GM12878 (cell line): Measurements from ENCODE around the gene WIPF2. TPM values are rescaled to one million over a fixed set of nuclear protein-coding genes. Genes with fewer than 3 reads are reported as not detected.

Source experiments
- ATAC-seq: fragments of 200-7000 bp; cut with Tn5 transposase; 3 replicates; pipeline ENCODE4 v1.9.1; 2020; ENCODE audit warnings: mild to moderate bottlenecking, moderate library complexity
- BruUV-seq: library from RNA; stranded (reverse); fragments of 400-500 nt; replicated peaks from 2 replicates; lab custom pipeline; 2021; lab: Mats Ljungman, UMichigan
- CTCF ChIA-PET: fragments of 300-600 bp; sonication (Branson Sonifier 250); formaldehyde crosslinking; extraction: SDS; loops from one replicate; lab custom pipeline; 2021; ENCODE audit warnings: inconsistent platforms; lab: Yijun Ruan, JAX
- POLR2A ChIA-PET: fragments of 350-600 bp; formaldehyde crosslinking; extraction: SDS; loops from one replicate; lab custom pipeline; 2021; ENCODE audit warnings: inconsistent platforms; lab: Charles Lee
- RAD21 ChIA-PET: fragments of 300-600 bp; sonication (Branson Sonifier 250); formaldehyde crosslinking; loops from one replicate; lab custom pipeline; 2023; ENCODE audit warnings: antibody characterized with exemption; ENCODE audit not compliant: unreplicated experiment; lab: Charles Lee
- SMC1A ChIA-PET: fragments of 300-600 bp; sonication (Branson Sonifier 250); formaldehyde crosslinking; loops from one replicate; lab custom pipeline; 2023; ENCODE audit not compliant: unreplicated experiment, uncharacterized antibody; lab: Charles Lee
- DNase-seq: peaks from one replicate; pipeline ENCODE4 v3.0.0-alpha.2; 2011; ENCODE audit warnings: low read depth, low spot score
- FAIRE-seq: peaks from 3 replicates; lab custom pipeline; 2011; peaks lifted over from hg19 to GRCh38; lab: Jason Lieb, UNC
- H2AFZ ChIP-seq: 2 replicates; pipeline ENCODE4 v1.6.0; 2011; ENCODE audit warnings: low read depth, low read length, control low read depth; ENCODE audit not compliant: control insufficient read depth
- H3K27ac ChIP-seq: 2 replicates; pipeline ENCODE4 v1.5.1; 2011; ENCODE audit warnings: control low read depth; ENCODE audit not compliant: control insufficient read depth, insufficient read depth
- H3K27me3 ChIP-seq, 2 experiments: replicated peaks in 1 of 2; 2 replicates each; pipeline versions ENCODE4 v1.6.0 to v1.6.1; 2011; ENCODE audit warnings: low read length in 1 of 2; ENCODE audit not compliant: control insufficient read depth in 2 of 2, insufficient read depth in 2 of 2
- H3K36me3 ChIP-seq, 2 experiments: 2 replicates each; pipeline ENCODE4 v1.5.1; 2011; ENCODE audit warnings: low read length in 1 of 2; ENCODE audit not compliant: control insufficient read depth in 2 of 2, insufficient read depth in 2 of 2
- H3K4me1 ChIP-seq: 2 replicates; pipeline ENCODE4 v1.6.1; 2011; ENCODE audit warnings: mild to moderate bottlenecking, low read length, moderate library complexity, mixed read lengths; ENCODE audit not compliant: control insufficient read depth, insufficient read depth
- H3K4me2 ChIP-seq: 2 replicates; pipeline ENCODE4 v1.6.0; 2011; ENCODE audit warnings: control low read depth; ENCODE audit not compliant: control insufficient read depth, insufficient read depth
- H3K4me3 ChIP-seq: fragments of 200-600 bp; sonication (generic); 2 replicates; pipeline ENCODE4 v1.5.1; 2016
- H3K79me2 ChIP-seq: 2 replicates; pipeline ENCODE4 v1.6.0; 2011; ENCODE audit warnings: low read length; ENCODE audit not compliant: control insufficient read depth, insufficient read depth
- H3K9ac ChIP-seq: 2 replicates; pipeline ENCODE4 v1.8.0; 2011; ENCODE audit warnings: low read length, control low read depth, mixed read lengths; ENCODE audit not compliant: control insufficient read depth, insufficient read depth
- H3K9me3 ChIP-seq: replicated peaks from 3 replicates; pipeline ENCODE4 v1.5.1; 2011; ENCODE audit warnings: mild to moderate bottlenecking, low read length; ENCODE audit not compliant: control insufficient read depth, insufficient read depth
- H4K20me1 ChIP-seq: 2 replicates; pipeline ENCODE4 v1.6.0; 2011; ENCODE audit not compliant: control insufficient read depth, insufficient read depth
- GABPA ChIP-seq: IDR thresholded peaks from 2 replicates; pipeline ENCODE4 v1.6.1; 2014; ENCODE audit warnings: antibody characterized with exemption, low read depth, mild to moderate bottlenecking, inconsistent platforms
- HDGF ChIP-seq: fragments of 450-650 bp; IDR thresholded peaks from 2 replicates; pipeline ENCODE4 v1.6.1; 2016; ENCODE audit warnings: antibody characterized with exemption
- LARP7 ChIP-seq: fragments of 450-650 bp; IDR thresholded peaks from 2 replicates; pipeline ENCODE4 v1.6.1; 2017; ENCODE audit warnings: mild to moderate bottlenecking
- MTA3 ChIP-seq: IDR thresholded peaks from 2 replicates; pipeline ENCODE4 v1.6.1; 2012; ENCODE audit warnings: low read length, inconsistent platforms, borderline replicate concordance
- MXI1 ChIP-seq: fragments of 150-350 bp; IDR thresholded peaks from 2 replicates; pipeline ENCODE4 v1.6.1; 2011; ENCODE audit warnings: low read depth, mild to moderate bottlenecking, inconsistent platforms, low read length, improper control_type of control experiment
- NR2C2 ChIP-seq: IDR thresholded peaks from 2 replicates; pipeline ENCODE4 v1.6.1; 2011; ENCODE audit warnings: borderline replicate concordance, low read depth; ENCODE audit not compliant: control insufficient read depth, insufficient read length
- RAD51 ChIP-seq: fragments of 450-650 bp; IDR thresholded peaks from 2 replicates; pipeline ENCODE4 v1.6.1; 2016; ENCODE audit warnings: moderate library complexity, mild to moderate bottlenecking, inconsistent platforms
- SPI1 ChIP-seq: IDR thresholded peaks from 2 replicates; pipeline ENCODE4 v1.6.1; 2011; ENCODE audit warnings: low read depth, mild to moderate bottlenecking, low read length, moderate library complexity, borderline replicate concordance; ENCODE audit not compliant: insufficient read depth
- STAT3 ChIP-seq: IDR thresholded peaks from 2 replicates; pipeline ENCODE4 v1.6.1; 2011; ENCODE audit warnings: low read depth, low read length, improper control_type of control experiment
- WRNIP1 ChIP-seq: IDR thresholded peaks from 2 replicates; pipeline ENCODE4 v1.6.1; 2011; ENCODE audit warnings: low read depth, low read length, improper control_type of control experiment, borderline replicate concordance
- ZNF217 ChIP-seq: fragments of 450-650 bp; IDR thresholded peaks from 2 replicates; pipeline ENCODE4 v1.6.1; 2017; ENCODE audit warnings: antibody characterized with exemption, mild to moderate bottlenecking
- ZSCAN29 ChIP-seq: fragments of 450-650 bp; IDR thresholded peaks from 2 replicates; pipeline ENCODE4 v1.6.1; 2017; ENCODE audit warnings: mild to moderate bottlenecking, moderate library complexity
- WGBS: methylation state at CpG from one replicate; pipeline ENCODE4 v1.1.6; 2016; ENCODE audit warnings: low lambda C conversion rate; ENCODE audit not compliant: insufficient replicate concordance, insufficient coverage; ENCODE audit errors: missing lambda C conversion rate; 5-methylcytosine and 5-hydroxymethylcytosine counted together
- in situ Hi-C: fragments of 300-500 bp; cut with MboI; formaldehyde crosslinking; loops from 9 replicates; pipeline ENCODE4 v1.14.3; 2018; ENCODE audit warnings: mixed read lengths
- intact Hi-C: fragments of 100-400 bp; cut with micrococcal nuclease; formaldehyde crosslinking; loops from one replicate; pipeline ENCODE4 v1.14.2; 2022; ENCODE audit not compliant: unreplicated experiment
- polyA plus RNA-seq, 11 experiments: library from polyadenylated mRNA; depleted of rRNA in 4 of 11; unstranded in 6 of 11; stranded (reverse) in 5 of 11; fragments of >200 nt; fragmentation: Nextera tagmentation in 4 of 11; fragmentation: Illumina TruSeq in 1 of 11; extraction: Ambion mirVana in 4 of 11; extraction: Trizol in 1 of 11; gene quantifications; 1 replicate in 1 of 11; 2 replicates in 10 of 11; pipeline versions ENCODE4 v1.2.1 to v1.2.3, GENCODE V29; 2011 to 2016; ENCODE audit warnings: inconsistent platforms in 2 of 11, missing spikeins in 2 of 11, low read depth in 1 of 11
- total RNA-seq, 4 experiments: library from RNA; depleted of rRNA in 3 of 4; stranded (reverse); fragments of >200 nt in 3 of 4; fragmentation: Illumina TruSeq in 1 of 4; extraction: Trizol in 1 of 4; gene quantifications; 2 replicates each; pipeline versions ENCODE4 v1.2.1 to v1.2.3, GENCODE V29; 2013 to 2021
- TF ChIP-seq, protein P1 (sequence below): fragments of 450-650 bp; formaldehyde crosslinking; IDR thresholded peaks from 2 replicates; pipeline ENCODE4 v1.4.0; 2022; ENCODE audit warnings: mild to moderate bottlenecking, moderate library complexity
- TF ChIP-seq, protein P2 (sequence below): fragments of 450-650 bp; IDR thresholded peaks from 2 replicates; pipeline ENCODE4 v1.6.1; 2016; ENCODE audit warnings: mild to moderate bottlenecking
- TF ChIP-seq, protein P3 (sequence below): IDR thresholded peaks from 2 replicates; pipeline ENCODE4 v1.6.1; 2012; ENCODE audit warnings: mild to moderate bottlenecking, low read depth, low read length

Gene WIPF2
- total and polyA plus RNA-seq, 10 of the 15 experiments (the other 5 are each of a cell fraction or from before 2014, with no cell fraction given) = 4.2 to 20.8 (median 7.1) TPM

DNA sequence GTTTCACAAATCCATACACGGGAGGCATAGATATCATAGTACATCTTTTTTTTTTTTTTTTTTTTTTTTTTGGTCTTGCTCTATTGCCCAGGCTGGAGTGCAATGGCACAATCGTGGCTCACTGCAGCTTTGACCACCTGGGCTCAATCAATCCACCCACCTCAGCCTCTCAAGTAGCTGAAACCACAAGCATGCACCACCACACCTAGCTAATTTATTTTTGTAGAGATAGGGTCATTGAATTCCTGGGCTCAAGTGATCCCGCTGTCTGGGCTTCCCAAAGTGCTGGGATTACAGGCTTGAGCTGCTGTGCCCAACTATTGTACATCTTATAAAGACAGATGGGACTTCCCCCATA, 45.3 kb upstream of the WIPF2 start:
- SMC1A ChIA-PET = interaction anchor here (1.0 to 5.1 kb wide), 2 partner anchors 34 to 61 kb away, joined by 3 to 35 read pairs; partner anchors contain the start of gene CASC3
- intact Hi-C loops = no loop called here

More for the DNA sequence above, 45.3 kb upstream of the WIPF2 start:
- no peaks in the 10 kb centered on the region for H3K79me2 ChIP-seq
- H2AFZ ChIP-seq = no peak overlapping the region
- peaks cover 4% of the 10 kb centered on the region for H3K4me1 ChIP-seq
- DNase-seq = no peak
- TF ChIP-seq, protein P1, sequence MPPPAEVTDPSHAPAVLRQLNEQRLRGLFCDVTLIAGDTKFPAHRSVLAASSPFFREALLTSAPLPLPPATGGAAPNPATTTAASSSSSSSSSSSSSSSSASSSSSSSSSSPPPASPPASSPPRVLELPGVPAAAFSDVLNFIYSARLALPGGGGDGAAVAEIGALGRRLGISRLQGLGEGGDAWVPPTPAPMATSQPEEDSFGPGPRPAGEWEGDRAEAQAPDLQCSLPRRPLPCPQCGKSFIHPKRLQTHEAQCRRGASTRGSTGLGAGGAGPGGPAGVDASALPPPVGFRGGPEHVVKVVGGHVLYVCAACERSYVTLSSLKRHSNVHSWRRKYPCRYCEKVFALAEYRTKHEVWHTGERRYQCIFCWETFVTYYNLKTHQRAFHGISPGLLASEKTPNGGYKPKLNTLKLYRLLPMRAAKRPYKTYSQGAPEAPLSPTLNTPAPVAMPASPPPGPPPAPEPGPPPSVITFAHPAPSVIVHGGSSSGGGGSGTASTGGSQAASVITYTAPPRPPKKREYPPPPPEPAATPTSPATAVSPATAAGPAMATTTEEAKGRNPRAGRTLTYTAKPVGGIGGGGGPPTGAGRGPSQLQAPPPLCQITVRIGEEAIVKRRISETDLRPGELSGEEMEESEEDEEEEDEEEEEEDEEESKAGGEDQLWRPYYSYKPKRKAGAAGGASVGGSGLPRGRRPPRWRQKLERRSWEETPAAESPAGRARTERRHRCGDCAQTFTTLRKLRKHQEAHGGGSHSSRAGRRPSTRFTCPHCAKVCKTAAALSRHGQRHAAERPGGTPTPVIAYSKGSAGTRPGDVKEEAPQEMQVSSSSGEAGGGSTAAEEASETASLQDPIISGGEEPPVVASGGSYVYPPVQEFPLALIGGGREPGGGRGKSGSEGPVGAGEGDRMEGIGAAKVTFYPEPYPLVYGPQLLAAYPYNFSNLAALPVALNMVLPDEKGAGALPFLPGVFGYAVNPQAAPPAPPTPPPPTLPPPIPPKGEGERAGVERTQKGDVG (CRISPR knock-in tag) = no peak
- TF ChIP-seq ZNF217 = no peak
- TF ChIP-seq NR2C2 = no peak
- TF ChIP-seq LARP7 = no peak
- TF ChIP-seq HDGF = no peak
- TF ChIP-seq RAD51 = no peak
- TF ChIP-seq GABPA = no peak
- no peak for TF ChIP-seq MTA3
- TF ChIP-seq WRNIP1 = no peak
- TF ChIP-seq SPI1 = no peak
- no peak for TF ChIP-seq ZSCAN29
- TF ChIP-seq, protein P2, sequence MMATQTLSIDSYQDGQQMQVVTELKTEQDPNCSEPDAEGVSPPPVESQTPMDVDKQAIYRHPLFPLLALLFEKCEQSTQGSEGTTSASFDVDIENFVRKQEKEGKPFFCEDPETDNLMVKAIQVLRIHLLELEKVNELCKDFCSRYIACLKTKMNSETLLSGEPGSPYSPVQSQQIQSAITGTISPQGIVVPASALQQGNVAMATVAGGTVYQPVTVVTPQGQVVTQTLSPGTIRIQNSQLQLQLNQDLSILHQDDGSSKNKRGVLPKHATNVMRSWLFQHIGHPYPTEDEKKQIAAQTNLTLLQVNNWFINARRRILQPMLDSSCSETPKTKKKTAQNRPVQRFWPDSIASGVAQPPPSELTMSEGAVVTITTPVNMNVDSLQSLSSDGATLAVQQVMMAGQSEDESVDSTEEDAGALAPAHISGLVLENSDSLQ = no peak
- no peak for TF ChIP-seq STAT3
- TF ChIP-seq MXI1 = no peak
- TF ChIP-seq, protein P3, sequence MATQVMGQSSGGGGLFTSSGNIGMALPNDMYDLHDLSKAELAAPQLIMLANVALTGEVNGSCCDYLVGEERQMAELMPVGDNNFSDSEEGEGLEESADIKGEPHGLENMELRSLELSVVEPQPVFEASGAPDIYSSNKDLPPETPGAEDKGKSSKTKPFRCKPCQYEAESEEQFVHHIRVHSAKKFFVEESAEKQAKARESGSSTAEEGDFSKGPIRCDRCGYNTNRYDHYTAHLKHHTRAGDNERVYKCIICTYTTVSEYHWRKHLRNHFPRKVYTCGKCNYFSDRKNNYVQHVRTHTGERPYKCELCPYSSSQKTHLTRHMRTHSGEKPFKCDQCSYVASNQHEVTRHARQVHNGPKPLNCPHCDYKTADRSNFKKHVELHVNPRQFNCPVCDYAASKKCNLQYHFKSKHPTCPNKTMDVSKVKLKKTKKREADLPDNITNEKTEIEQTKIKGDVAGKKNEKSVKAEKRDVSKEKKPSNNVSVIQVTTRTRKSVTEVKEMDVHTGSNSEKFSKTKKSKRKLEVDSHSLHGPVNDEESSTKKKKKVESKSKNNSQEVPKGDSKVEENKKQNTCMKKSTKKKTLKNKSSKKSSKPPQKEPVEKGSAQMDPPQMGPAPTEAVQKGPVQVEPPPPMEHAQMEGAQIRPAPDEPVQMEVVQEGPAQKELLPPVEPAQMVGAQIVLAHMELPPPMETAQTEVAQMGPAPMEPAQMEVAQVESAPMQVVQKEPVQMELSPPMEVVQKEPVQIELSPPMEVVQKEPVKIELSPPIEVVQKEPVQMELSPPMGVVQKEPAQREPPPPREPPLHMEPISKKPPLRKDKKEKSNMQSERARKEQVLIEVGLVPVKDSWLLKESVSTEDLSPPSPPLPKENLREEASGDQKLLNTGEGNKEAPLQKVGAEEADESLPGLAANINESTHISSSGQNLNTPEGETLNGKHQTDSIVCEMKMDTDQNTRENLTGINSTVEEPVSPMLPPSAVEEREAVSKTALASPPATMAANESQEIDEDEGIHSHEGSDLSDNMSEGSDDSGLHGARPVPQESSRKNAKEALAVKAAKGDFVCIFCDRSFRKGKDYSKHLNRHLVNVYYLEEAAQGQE = no peak
- TF ChIP-seq, all 136 proteins: peak for 0
- ChIA-PET RAD21 (interaction anchor here (0.7 to 1.6 kb wide), 3 partner anchors 60 to 216 kb away, joined by 3 to 4 read pairs (median 4); no protein-coding TSS in a partner anchor), POLR2A (interaction anchor here (0.6 to 3.6 kb wide), 2 partner anchors 60 to 106 kb away, joined by 3 to 23 read pairs; no protein-coding TSS in a partner anchor), CTCF (interaction anchor here (0.6 to 5.1 kb wide), 5 partner anchors 17 to 255 kb away, joined by 3 to 42 read pairs (median 4); partner anchors contain the start of gene GSDMB)
- Histone ChIP-seq H3K4me2 (no peak overlapping the region), H3K27ac (no peak overlapping the region), H3K9ac (no peak overlapping the region), H3K9me3 (no peaks in the 10 kb centered on the region), H3K36me3 (peaks cover 16 to 17% of the 10 kb centered on the region in 2 experiments; a peak in 3 of 4 replicates), H3K4me3 (no peak overlapping the region), H4K20me1 (no peaks in the 10 kb centered on the region), H3K27me3 (no peaks in the 10 kb centered on the region)
- in situ Hi-C loops = no loop called here
- ATAC-seq (no peak), FAIRE-seq (no peak)
- 76% methylated on average over 3 of the region's 3 CpGs for WGBS
- no TSS peak for BruUV-seq
